ENCODE measurements around the gene FOXO6. TPM values are rescaled to one million over a fixed set of nuclear protein-coding genes. Genes with fewer than 3 reads are reported as not detected.

Gene FOXO6
- total and polyA plus RNA-seq, 3 experiments from 2014 or later, result 0.11 TPM; not detected in 2

Other genes with a start within 250 kb of the FOXO6 start
- 10 to 100 TPM; 23.3 to 23.7 TPM for gene SCMH1, start 119.1 kb upstream of the FOXO6 start, total RNA-seq
- 8.4 TPM for gene SCMH1, start 119.1 kb upstream of the FOXO6 start, polyA plus RNA-seq
- not detected for gene EDN2, start 123.2 kb downstream of the FOXO6 start, total RNA-seq
- not detected for gene EDN2, start 123.2 kb downstream of the FOXO6 start, polyA plus RNA-seq

All from CD8-positive, alpha-beta memory T cell (primary cell).